Muscle of leg (tissue), 11 donors: ENCODE results near the gene KCNIP4. TPM values are rescaled to one million over a fixed set of nuclear protein-coding genes. Genes with fewer than 3 reads are reported as not detected.

ENCODE experiments used
- DNase-seq: peaks from one replicate; pipeline ENCODE4 v3.0.0; 2013
- H3K27ac ChIP-seq: one replicate; pipeline ENCODE4 v1.5.1; 2013; ENCODE audit warnings: mild to moderate bottlenecking, low read length, control low read depth
- H3K27me3 ChIP-seq: one replicate; pipeline ENCODE4 v1.6.1; 2013; ENCODE audit warnings: low read length; ENCODE audit not compliant: control insufficient read depth, insufficient read depth
- H3K36me3 ChIP-seq: one replicate; pipeline ENCODE4 v1.6.1; 2013; ENCODE audit warnings: low read length; ENCODE audit not compliant: control insufficient read depth, insufficient read depth
- H3K4me1 ChIP-seq: one replicate; pipeline ENCODE4 v1.6.1; 2013; ENCODE audit warnings: low read length; ENCODE audit not compliant: control insufficient read depth, insufficient read depth
- H3K4me3 ChIP-seq: one replicate; pipeline ENCODE4 v1.5.1; 2013; ENCODE audit warnings: low read length, control low read depth
- H3K9me3 ChIP-seq: replicated peaks from 2 replicates; pipeline ENCODE4 v1.6.1; 2013; ENCODE audit warnings: low read depth, low read length; ENCODE audit not compliant: control insufficient read depth
- WGBS: methylation state at CpG from one replicate; pipeline ENCODE4 v1.1.5; 2013; ENCODE audit warnings: missing lambda C conversion rate; ENCODE audit not compliant: insufficient coverage; 5-methylcytosine and 5-hydroxymethylcytosine counted together
- polyA plus RNA-seq, 8 donors: library from polyadenylated mRNA; unstranded; fragments of 120-200 nt; gene quantifications; one replicate each; pipeline versions ENCODE4 v1.2.1 to v1.2.3, GENCODE V29; 2013; ENCODE audit warnings: inconsistent platforms in 1 of 8, low replicate concordance in 1 of 8; ENCODE audit not compliant: insufficient read length in 8 of 8, insufficient read depth in 1 of 8
- total RNA-seq: library from RNA; stranded (reverse); fragments of 120-200 nt; gene quantifications from one replicate; pipeline ENCODE4 v1.2.4, GENCODE V29; 2013

KCNIP4 gene
- total and polyA plus RNA-seq, 9 donors: 0.44 to 2.8 (median 1.6) TPM

GRCh38 chr4:21680326-21680898 is 268.2 kb downstream of the KCNIP4 start:
- no peak overlapping the region for H3K4me3 ChIP-seq
- H3K27me3 ChIP-seq: no peaks in the 10 kb centered on the region
- 40% methylated on average over 1 of the region's 2 CpGs for WGBS
- no peaks in the 10 kb centered on the region for H3K4me1 ChIP-seq
- no peaks in the 10 kb centered on the region for H3K36me3 ChIP-seq
- no peaks in the 10 kb centered on the region for H3K9me3 ChIP-seq
- no peak for DNase-seq
- no peak overlapping the region for H3K27ac ChIP-seq

GRCh38 chr4:21678711-21679110 is 269.9 kb downstream of the KCNIP4 start:
- no CpG with 5 or more reads among the region's 3 CpGs for WGBS

GRCh38 chr4:21677173-21677572 is 271.4 kb downstream of the KCNIP4 start:
- Histone ChIP-seq H3K9me3 (no peaks in the 10 kb centered on the region), H3K36me3 (no peaks in the 10 kb centered on the region), H3K27ac (no peak overlapping the region), H3K27me3 (no peaks in the 10 kb centered on the region), H3K4me1 (no peaks in the 10 kb centered on the region), H3K4me3 (no peak overlapping the region)
- DNase-seq: no peak

More at GRCh38 chr4:21678711-21679110, 269.9 kb downstream of the KCNIP4 start:
- Histone ChIP-seq H3K27ac (no peak overlapping the region), H3K9me3 (no peaks in the 10 kb centered on the region), H3K4me1 (no peaks in the 10 kb centered on the region), H3K36me3 (no peaks in the 10 kb centered on the region), H3K4me3 (no peak overlapping the region), H3K27me3 (no peaks in the 10 kb centered on the region)
- DNase-seq: no peak

- H3K27me3 ChIP-seq: no peaks in the 10 kb centered on the region
- H3K4me3 ChIP-seq: no peak overlapping the region
- no peaks in the 10 kb centered on the region for H3K4me1 ChIP-seq
- no CpG with 5 or more reads among the region's 2 CpGs for WGBS
- no peaks in the 10 kb centered on the region for H3K36me3 ChIP-seq
- DNase-seq: no peak
- no peak overlapping the region for H3K27ac ChIP-seq
- H3K9me3 ChIP-seq: no peaks in the 10 kb centered on the region
Measured at GRCh38 chr4:21664355-21664754, 284.2 kb downstream of the KCNIP4 start.

GRCh38 chr4:21656832-21657231 is 291.7 kb downstream of the KCNIP4 start:
- no peak overlapping the region for H3K27ac ChIP-seq
- H3K36me3 ChIP-seq: no peaks in the 10 kb centered on the region
- no peaks in the 10 kb centered on the region for H3K4me1 ChIP-seq
- WGBS: 33% methylated on average over 1 of the region's 2 CpGs
- H3K9me3 ChIP-seq: no peaks in the 10 kb centered on the region
- DNase-seq: peak; percentile 4
- no peak overlapping the region for H3K4me3 ChIP-seq
- H3K27me3 ChIP-seq: no peaks in the 10 kb centered on the region

GRCh38 chr4:21655031-21655430 is 293.5 kb downstream of the KCNIP4 start:
- peak; percentile 40 for DNase-seq
- H3K27ac ChIP-seq: no peak overlapping the region
- no peaks in the 10 kb centered on the region for H3K27me3 ChIP-seq
- H3K4me3 ChIP-seq: no peak overlapping the region
- no peaks in the 10 kb centered on the region for H3K9me3 ChIP-seq
- no CpG with 5 or more reads among the region's 4 CpGs for WGBS
- no peaks in the 10 kb centered on the region for H3K4me1 ChIP-seq
- H3K36me3 ChIP-seq: no peaks in the 10 kb centered on the region

- no peak overlapping the region for H3K27ac ChIP-seq
- H3K4me3 ChIP-seq: no peak overlapping the region
- H3K36me3 ChIP-seq: no peaks in the 10 kb centered on the region
- H3K9me3 ChIP-seq: no peaks in the 10 kb centered on the region
- WGBS: 60% methylated on average over 1 of the region's 3 CpGs
- no peaks in the 10 kb centered on the region for H3K4me1 ChIP-seq
- peak; percentile 8 for DNase-seq
- H3K27me3 ChIP-seq: no peaks in the 10 kb centered on the region
Measured at GRCh38 chr4:21652508-21653231, 295.9 kb downstream of the KCNIP4 start.

- Histone ChIP-seq H3K27ac (no peak overlapping the region), H3K36me3 (no peaks in the 10 kb centered on the region), H3K9me3 (no peaks in the 10 kb centered on the region), H3K27me3 (no peaks in the 10 kb centered on the region), H3K4me3 (no peak overlapping the region), H3K4me1 (no peaks in the 10 kb centered on the region)
- WGBS: no CpG with 5 or more reads among the region's 2 CpGs
- no peak for DNase-seq
Measured at GRCh38 chr4:21649391-21650090, 299.0 kb downstream of the KCNIP4 start.

GRCh38 chr4:21645776-21646175 is 302.8 kb downstream of the KCNIP4 start:
- no CpG with 5 or more reads among the region's 1 CpG for WGBS
- H3K4me3 ChIP-seq: no peak overlapping the region
- H3K4me1 ChIP-seq: no peaks in the 10 kb centered on the region
- DNase-seq: no peak
- no peaks in the 10 kb centered on the region for H3K9me3 ChIP-seq
- no peaks in the 10 kb centered on the region for H3K36me3 ChIP-seq
- no peaks in the 10 kb centered on the region for H3K27me3 ChIP-seq
- H3K27ac ChIP-seq: no peak overlapping the region

GRCh38 chr4:21641696-21642095 is 306.9 kb downstream of the KCNIP4 start:
- Histone ChIP-seq H3K27me3 (no peaks in the 10 kb centered on the region), H3K27ac (no peak overlapping the region), H3K9me3 (no peaks in the 10 kb centered on the region), H3K4me3 (no peak overlapping the region), H3K4me1 (no peaks in the 10 kb centered on the region), H3K36me3 (no peaks in the 10 kb centered on the region)
- 80% methylated on average over 1 of the region's 3 CpGs for WGBS
- DNase-seq: no peak
